ENCODE measurements around the gene RAB31.

The RAB31 gene

GRCh38 chr18:9694174-9694573 lies 13.9 kb upstream of the RAB31 start:
- DNase-seq: no peak

DNA sequence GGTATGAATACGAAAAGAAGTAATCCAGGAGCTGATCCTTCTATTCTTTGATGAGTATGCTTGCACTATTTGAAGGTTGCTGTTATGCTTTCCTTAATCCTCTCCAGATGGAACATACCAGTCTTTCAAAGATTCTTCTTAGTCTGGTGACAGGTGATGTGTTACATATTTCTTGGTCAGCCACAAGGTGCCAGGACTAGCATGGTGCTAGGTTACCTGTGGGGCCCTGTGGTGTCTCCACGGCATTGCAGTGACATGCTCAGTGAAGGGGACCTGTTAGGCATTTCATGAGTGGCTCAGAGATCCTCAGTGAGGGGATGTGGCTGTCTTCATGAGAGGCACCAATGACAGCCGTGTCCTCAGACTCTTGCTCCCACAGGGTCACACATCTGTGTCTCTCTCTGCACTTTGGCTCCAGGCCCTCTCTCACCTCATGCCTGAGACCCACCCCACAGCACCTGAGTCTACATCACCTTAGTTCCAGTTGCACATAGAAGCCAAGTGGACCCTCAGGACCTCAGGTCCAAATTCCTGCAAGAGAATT lies 13.1 kb upstream of the RAB31 start:
- no peak for DNase-seq

DNA sequence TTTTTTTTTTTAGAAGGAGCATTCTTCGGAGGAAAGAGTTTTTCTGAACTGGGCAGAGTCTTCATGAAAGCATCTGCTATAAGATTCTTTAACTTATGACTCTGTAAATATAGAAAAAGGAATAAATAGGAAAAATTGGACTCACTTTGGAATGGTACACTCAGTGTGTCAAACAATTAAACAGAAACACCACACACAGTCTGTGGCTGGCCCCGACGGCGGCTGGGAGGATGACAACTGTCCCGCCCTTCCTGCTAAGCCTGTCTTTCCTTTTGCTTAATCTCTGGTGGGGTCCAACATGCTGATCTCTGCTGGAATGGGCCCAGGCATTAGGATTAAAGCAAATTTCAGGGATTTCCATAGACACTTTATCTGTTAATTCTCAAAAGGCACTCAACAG lies 12.5 kb upstream of the RAB31 start:
- DNase-seq: no peak

DNA sequence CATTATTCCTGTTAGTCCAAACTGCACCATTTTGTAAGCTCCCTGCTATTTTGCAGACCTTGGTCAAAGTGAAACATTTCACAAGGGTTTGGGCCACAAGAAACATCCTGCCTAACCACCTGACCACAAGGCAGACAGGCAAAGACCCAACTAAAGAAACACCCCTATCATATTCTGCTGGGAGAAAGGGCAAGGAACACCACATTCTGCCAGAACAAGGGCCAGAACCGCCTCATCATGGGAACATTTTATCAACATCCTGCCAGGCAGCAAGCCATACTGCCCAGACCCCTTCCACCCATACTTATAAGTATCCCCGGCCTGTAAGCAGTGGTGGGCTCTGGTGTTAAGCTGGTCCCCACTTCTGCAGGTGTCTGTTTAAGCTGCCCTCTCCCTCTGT lies 12.0 kb upstream of the RAB31 start:
- DNase-seq: no peak

DNA sequence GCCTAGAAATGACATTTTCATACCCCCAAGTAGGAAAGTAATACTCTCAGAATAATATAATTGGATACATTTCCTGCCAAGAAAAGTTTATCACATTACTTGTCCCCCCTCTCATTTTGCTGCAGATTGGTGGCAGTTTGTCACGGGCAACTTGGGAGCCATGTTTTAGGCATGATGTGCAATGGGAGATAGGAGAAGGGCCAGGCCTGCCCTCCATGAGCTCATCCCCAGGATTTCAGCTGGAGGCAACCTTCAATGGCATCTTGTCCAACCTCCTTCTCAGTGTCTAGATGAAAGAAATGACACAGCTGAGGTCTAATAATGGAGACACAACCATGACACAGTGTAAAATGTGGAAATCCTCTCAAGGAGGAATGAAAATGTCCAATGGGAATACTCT lies 11.4 kb upstream of the RAB31 start:
- no peak for DNase-seq

- DNase-seq: no peak
Observed at GRCh38 chr18:9697121-9697520, 11.0 kb upstream of the RAB31 start.

DNA sequence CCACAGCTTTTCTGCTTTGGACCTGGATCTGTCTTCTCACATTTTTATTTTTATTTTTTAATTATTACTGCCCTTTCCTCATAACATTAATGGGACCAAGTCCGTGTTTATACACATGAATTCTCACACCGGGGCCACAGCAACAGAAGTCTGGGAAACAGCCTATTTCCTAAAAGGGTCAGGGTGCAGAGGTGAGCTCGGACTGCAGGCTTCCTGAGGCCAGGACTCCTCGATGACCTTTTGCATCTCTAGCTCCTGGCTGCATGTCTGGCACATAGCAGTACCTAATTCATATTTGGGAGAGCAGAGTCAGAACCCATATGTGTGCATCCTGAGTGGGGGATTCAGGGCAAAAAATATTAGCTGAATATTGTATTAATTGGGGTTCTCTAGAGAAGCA lies 9.6 kb upstream of the RAB31 start:
- no peak for DNase-seq

- no peak for DNase-seq
Observed at GRCh38 chr18:9700261-9700796, 7.8 kb upstream of the RAB31 start.

- no peak for DNase-seq
Observed at GRCh38 chr18:9701609-9702349, 6.3 kb upstream of the RAB31 start.

GRCh38 chr18:9704233-9705118 lies 3.6 kb upstream of the RAB31 start:
- DNase-seq: no peak

- no peak for DNase-seq
Observed at GRCh38 chr18:9705183-9705829, 2.8 kb upstream of the RAB31 start.

- no peak for DNase-seq
Observed at GRCh38 chr18:9706081-9706935, 1.8 kb upstream of the RAB31 start.

DNA sequence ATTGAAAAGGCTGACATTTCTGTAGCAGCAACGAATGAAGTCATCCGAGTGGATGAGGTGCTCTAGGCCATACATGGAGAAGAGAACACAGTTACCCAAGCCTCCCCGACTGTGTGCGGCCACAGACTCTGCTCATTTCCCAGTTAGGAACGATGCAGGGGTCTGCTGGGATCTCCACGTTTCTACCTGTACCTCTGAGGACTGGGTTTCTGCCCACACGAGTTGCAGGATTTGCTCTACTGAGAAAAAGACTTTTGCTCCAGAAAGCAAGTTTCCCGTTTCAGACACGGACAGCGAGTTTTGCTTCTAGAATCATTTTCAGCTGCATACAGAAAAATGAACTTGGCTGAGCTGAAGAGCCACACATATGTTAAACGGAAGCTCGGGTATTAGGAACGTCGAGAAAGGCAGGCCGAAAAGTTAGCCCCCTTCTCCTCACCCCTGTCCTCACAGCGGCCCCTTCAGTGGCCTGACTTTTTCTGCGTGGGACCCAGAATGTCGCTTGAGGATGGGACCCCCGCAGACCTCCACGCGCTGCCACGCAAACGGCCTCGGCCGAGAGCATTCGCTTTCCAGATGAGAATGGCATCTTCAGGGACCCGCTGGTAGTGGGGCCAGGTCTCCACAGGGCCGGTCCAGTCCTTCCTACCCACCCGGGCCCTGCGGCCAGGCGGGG lies 582 bp upstream of the RAB31 start:
- no peak for DNase-seq

DNA sequence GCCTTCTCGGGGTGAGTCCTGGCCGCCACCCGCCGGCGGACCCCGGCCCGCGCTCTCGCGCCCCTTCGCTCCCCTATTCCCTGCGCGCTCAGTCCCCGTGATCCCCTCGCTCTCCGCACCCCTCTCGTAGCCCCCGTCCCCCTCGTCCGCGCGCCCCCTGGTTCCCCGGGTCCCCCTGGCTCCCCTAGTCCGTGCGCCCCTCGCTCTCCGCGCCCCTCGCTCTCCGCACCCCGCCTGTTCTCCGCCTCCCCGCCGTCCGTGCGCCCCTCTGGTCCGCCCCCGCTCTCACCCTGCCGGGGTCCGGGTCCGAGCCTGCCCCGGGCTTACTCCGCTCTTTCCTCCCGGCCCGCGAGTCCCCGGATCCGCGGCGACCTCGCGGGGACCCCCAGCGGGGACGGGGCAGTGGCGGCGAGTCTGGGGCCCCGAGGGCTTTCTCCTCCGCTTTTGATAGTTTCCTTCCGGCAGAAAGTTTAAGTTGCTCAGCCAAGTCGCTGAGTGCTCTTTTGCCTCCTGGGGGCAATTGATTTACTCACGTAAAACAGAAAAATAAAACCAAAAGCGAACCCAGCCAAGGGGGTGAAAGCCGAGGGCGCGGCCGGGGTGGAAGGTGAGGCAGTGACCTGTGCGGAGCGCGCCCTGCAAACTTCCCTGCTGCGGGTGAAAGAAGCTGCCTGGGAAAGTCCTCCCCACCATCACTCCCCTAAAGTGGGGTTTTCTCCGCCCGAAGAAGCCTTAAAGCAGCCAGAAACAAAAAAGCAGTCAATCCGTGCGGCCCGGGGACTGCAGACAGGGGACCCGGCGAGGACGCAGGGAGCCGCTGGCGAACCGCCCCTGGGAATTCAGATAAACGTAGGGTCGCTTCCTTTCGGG lies 568 bp downstream of the RAB31 start:
- no peak for DNase-seq

GRCh38 chr18:9709304-9709877 lies 1.3 kb downstream of the RAB31 start:
- DNase-seq: no peak

GRCh38 chr18:9710037-9710436 lies 1.9 kb downstream of the RAB31 start:
- DNase-seq: no peak

DNA sequence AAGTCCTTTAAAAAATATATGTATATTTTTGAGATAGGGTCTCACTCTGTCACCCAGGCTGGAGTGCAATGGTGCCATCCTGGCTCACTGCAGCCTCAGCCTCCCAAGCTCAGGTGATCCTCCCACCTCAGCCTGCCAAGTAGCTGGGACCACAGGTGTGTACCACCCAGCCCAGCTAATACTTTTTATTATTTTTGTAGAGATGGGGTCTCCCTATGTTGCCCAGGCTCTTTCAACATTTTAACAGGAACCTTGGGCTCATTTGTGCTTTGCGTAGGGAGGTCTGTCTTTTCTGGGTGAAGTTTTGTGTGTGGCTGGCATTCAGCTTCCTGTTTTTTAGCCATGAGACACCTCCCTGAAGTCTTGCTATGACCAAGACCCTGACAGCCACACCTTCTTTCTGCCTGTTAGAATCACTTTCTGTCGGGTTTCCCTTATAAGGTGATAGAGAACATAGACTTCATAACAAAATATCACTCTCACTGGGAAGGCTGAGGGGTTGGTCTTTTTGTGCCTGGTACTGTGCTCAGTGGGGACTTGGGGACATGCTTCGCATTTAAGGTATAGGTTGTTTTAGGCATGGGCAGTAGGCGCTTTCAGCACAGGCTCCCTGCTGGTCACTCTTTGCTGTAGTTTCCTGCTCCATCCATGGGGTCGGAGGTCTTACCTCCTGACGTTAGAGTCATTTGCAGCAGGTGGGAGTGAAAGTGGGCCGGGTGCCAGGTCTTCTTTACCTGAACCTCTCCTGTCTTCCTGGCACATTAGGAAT lies 3.4 kb downstream of the RAB31 start:
- no peak for DNase-seq

DNA sequence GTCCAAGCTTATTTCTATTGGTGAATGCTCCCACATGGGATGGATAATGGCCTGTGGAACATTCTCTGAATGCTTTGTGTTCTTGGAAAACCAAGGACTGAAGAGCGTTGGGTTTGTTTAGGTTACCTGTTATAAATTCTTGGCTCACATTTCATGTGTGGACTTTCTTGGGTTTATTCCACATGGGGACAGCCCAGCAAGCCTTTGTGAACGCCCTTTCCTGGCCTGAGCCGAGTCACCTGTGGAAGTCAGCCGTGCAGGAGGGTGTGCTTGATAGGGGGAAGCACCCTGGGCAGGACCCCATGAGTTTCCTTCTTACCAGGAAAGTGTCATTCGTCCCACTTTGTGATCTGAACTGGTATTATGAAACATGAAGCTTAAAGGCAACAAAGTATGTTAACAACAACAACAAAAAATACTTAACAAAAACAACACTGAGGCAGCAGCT lies 4.1 kb downstream of the RAB31 start:
- no peak for DNase-seq

- DNase-seq: no peak
Observed at GRCh38 chr18:9712611-9713010, 4.5 kb downstream of the RAB31 start.

Data from NCI-H345 (cell line).